GM18909 (cell line): Measurements from ENCODE around the gene MGST2.

ENCODE experiments used
- ATAC-seq: cut with Tn5 transposase; IDR thresholded peaks from one replicate; pipeline ENCODE4 v1.9.1; 2021; ENCODE audit warnings: mild to moderate bottlenecking; ENCODE audit not compliant: unreplicated experiment, poor library complexity

MGST2 gene

GRCh38 chr4:139735381-139736273 lies 70.0 kb downstream of the MGST2 start:
- ATAC-seq: no peak

- ATAC-seq: no peak
Observed at GRCh38 chr4:139736274-139736660, 70.6 kb downstream of the MGST2 start.

- ATAC-seq: no peak
Observed at GRCh38 chr4:139736661-139737060, 71.0 kb downstream of the MGST2 start.

- ATAC-seq: no peak
Observed at GRCh38 chr4:139738846-139739613, 73.4 kb downstream of the MGST2 start.

DNA sequence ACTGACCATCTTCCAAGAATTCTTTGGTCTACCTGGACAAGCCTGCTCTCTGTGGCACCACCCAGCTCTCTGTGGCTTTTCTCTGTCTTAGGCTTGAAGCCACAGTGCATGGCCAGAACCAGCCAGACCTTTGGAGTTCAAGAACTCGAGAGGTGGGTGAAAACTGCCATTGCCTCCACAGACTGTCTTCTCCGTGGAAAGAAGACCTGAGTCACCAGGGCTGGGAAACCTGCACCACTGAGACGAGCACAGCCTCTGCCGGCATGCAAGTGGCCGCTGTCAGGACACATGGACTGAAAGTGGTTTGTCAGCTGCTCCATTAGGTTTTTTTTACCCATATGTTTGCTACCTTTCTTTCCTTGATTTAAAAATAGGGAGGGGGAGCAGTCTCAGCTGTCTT lies 74.5 kb downstream of the MGST2 start:
- no peak for ATAC-seq

DNA sequence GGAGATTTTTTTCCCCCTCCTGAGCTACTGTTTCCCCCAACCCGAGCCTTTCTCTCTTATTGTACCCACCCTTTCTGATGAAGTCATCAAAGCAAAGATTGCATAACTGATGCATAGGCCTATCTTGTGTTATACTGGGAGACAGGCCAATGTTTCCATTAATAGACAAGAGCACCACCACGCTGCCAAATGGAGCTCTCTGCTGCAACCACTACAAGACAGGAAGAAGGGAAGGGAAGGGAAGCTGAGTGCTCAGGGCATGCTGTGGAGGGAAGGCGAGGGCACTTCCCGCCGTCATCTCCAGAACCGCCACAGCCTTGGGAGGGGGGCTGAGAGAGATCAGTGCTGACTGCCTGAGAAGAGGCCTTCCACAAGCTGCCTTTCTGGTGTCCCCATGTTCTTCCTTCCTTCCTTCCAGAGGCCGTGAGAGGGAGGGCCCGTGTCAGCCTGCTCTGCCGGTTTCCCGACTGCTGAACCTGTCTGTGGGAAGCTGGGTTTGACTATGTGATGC lies 75.0 kb downstream of the MGST2 start:
- ATAC-seq: no peak

DNA sequence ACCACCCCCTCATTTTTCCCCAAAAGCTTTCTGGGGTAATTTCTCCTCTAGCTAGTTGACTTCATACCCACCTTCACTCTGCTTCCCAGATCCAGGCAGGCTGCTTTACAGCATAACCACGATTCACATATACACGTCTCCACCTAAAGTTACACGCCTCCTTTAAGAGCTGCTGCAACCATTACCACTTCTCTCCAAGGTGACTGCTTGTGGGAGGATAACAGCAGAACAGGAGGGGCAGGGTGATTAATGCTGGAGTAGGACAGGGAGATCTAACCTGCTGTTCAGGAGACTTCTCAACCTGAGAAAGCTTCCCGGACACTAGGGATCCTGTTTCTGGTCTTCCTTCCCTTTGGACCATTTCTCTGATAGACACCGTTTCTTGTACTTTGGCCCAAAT lies 77.4 kb downstream of the MGST2 start:
- ATAC-seq: no peak

GRCh38 chr4:139744232-139744631 lies 78.6 kb downstream of the MGST2 start:
- ATAC-seq: no peak

GRCh38 chr4:139745111-139745639 lies 79.6 kb downstream of the MGST2 start:
- ATAC-seq: no peak

DNA sequence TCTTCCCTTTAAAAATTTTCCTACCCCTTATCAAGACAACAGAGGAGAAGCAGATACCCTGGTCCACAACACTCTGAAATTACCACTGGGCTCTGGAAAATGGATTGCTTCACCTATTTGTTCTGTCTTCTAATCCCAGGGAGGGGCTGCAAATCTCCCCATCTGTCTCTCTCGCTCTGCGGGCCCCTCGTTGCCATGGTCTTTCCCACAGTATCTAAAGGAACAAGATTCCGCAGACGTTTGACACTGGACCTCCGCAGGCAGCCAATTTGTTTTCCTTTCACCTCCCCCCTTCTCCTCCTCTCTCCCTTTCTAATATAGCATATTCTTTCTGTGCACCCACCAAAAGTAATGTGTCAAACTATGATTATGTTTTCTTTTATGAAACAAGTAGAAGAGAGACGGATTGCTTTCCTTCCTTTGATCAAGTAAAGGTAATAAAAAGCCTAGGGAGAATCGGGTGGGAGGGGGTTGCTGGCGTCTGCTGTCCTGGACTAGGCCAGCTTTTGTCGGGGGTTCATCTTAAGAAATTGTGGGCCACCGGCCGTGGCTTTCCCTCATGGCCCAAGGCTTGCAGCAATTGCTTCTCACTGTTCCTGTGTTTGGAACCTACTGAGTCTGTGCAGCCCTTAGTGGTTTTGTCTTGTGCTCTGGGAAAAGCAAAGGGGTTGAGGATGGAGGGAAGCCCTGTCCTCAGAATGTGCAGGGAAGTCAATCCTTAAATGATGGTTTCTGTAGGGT lies 81.0 kb downstream of the MGST2 start:
- ATAC-seq: no peak

GRCh38 chr4:139749338-139749737 lies 83.7 kb downstream of the MGST2 start:
- no peak for ATAC-seq

DNA sequence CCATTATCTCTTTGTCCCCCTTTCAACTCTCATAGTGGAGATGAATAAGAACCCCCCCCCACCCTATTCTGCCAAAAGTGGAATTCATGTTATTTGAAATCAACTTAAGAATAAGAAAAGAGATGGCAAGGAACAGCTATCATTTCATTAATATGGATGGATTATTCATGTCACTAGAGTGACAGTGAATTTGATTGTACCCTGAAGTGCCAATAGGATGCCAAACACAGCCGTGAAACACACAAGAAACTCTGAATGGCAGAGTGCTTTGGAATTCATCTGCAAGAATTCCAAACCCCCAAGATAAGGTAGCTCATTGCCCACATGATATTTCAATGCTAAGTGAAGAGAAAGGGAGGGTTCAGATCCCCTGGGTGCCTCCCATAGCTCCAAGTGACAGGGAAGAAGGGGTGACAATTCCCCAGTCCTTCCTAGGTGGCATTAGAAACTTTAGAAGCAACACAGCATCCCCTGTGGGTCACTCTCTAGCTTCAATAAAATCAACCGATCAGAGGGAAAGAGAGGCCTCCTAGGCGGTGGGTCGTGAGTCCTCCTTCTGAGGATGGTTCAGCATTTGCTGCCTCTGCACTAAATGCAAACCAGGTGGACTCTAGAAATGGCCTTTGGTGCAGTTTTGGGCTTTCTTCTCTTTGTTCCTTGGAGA lies 84.3 kb downstream of the MGST2 start:
- ATAC-seq: no peak

DNA sequence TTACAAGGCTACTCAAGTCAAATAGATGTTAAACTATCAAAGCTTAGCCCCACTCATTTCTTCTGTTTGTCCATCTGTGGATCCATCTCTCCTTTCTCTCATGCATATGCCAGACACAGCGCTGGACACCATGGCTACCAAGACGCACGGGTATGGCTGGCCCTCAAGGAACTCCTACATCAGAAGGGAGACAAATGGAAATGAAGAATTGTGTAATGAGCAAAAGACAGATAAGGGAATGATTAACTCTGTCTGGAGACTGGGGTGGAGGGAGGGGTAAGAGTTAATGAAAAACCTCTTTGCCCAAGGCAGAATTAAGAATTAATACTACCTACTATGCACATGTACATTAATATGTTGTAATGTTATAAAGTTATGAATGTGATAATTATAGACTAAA lies 88.1 kb downstream of the MGST2 start:
- ATAC-seq: no peak
